Adrenal gland (tissue), 5 donors: ENCODE data around the gene VPS36.

Source experiments
- CTCF ChIP-seq, 6 experiments: fragments of 450-650 bp in 4 of 6; fragments of 200-600 bp in 2 of 6; sonication (generic) in 1 of 6; IDR thresholded peaks; 1 replicate in 5 of 6; 2 replicates in 1 of 6; pipeline versions ENCODE4 v1.5.1 to v1.8.0; 2016 to 2021; ENCODE audit warnings: antibody characterized with exemption in 6 of 6, mild to moderate bottlenecking in 2 of 6, moderate library complexity in 1 of 6
- POLR2A ChIP-seq, 2 donors: fragments of 450-650 bp; IDR thresholded peaks; one replicate each; pipeline ENCODE4 v1.6.1; 2017; ENCODE audit warnings: antibody characterized with exemption in 2 of 2, mild to moderate bottlenecking in 2 of 2, moderate library complexity in 1 of 2
- donor health status: DM: no; HTN: no; CAD: no.

DNA sequence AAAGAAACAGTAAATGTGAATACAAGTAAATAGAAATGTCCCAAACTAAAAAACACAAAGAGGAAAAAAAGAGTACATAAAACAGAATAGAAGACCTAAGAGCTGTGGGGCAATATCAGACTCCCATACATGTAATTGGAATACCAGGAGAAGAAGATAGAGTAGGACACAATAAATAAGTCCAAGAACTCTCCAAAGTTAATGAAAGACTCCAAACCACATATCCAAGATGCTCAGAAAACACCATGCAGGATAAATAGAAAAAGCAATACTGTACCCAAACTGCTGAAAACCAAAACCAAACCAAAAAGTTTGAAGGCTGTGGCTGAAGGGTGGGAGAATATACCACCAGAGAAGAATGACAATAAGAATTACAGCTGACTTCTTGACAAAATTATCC, 62.7 kb downstream of the VPS36 start:
- TF ChIP-seq CTCF (IDR thresholded peaks at IDR 0.05) (no peak), POLR2A (IDR thresholded peaks at IDR 0.05) (no peak)
